Spleen (tissue), 11 donors: ENCODE results near the gene STK24. TPM values are rescaled to one million over a fixed set of nuclear protein-coding genes. Genes with fewer than 3 reads are reported as not detected.
"Not testable (repeated sequence)": the region's sequence is repeated elsewhere in the genome, so short reads cannot be mapped to it uniquely, and the experiment has no call there.

Source experiments
- DNase-seq: peaks from one replicate; pipeline ENCODE4 v3.0.0-alpha.2; 2020
- H3K27ac ChIP-seq, 8 donors: fragments of 200-600 bp; sonication (generic) in 7 of 8; 1 replicate in 4 of 8; 2 replicates in 4 of 8; pipeline versions ENCODE4 v1.5.0 to v1.8.0; 2016 to 2021; ENCODE audit warnings: inconsistent platforms in 4 of 8, mild to moderate bottlenecking in 4 of 8, moderate library complexity in 1 of 8
- H3K27me3 ChIP-seq, 7 donors: fragments of 200-600 bp; sonication (generic) in 6 of 7; replicated peaks in 1 of 7; 1 replicate in 4 of 7; 2 replicates in 3 of 7; pipeline versions ENCODE4 v1.5.0 to v1.8.0; 2016 to 2021; ENCODE audit warnings: inconsistent platforms in 3 of 7, mild to moderate bottlenecking in 1 of 7
- H3K36me3 ChIP-seq, 6 donors: fragments of 200-600 bp; sonication (generic) in 5 of 6; 1 replicate in 4 of 6; 2 replicates in 2 of 6; pipeline versions ENCODE4 v1.5.0 to v1.8.0; 2016 to 2021; ENCODE audit warnings: inconsistent platforms in 2 of 6
- H3K4me1 ChIP-seq, 6 donors: fragments of 200-600 bp; sonication (generic) in 5 of 6; 1 replicate in 3 of 6; 2 replicates in 3 of 6; pipeline versions ENCODE4 v1.5.0 to v1.8.0; 2016 to 2021; ENCODE audit warnings: inconsistent platforms in 3 of 6
- H3K4me3 ChIP-seq, 8 donors: fragments of 200-600 bp; sonication (generic) in 7 of 8; 1 replicate in 4 of 8; 2 replicates in 4 of 8; pipeline versions ENCODE4 v1.5.0 to v1.8.0; 2016 to 2021; ENCODE audit warnings: inconsistent platforms in 4 of 8, mild to moderate bottlenecking in 4 of 8, moderate library complexity in 2 of 8
- H3K9me3 ChIP-seq, 8 donors: fragments of 200-600 bp; sonication (generic) in 7 of 8; 1 replicate in 4 of 8; 2 replicates in 4 of 8; pipeline versions ENCODE4 v1.5.0 to v1.8.0; 2016 to 2021; ENCODE audit warnings: inconsistent platforms in 4 of 8
- CTCF ChIP-seq, 11 experiments: fragments of 200-600 bp in 7 of 11; fragments of 450-650 bp in 4 of 11; sonication (generic) in 4 of 11; IDR thresholded peaks in 8 of 11; conservative IDR thresholded peaks in 3 of 11; 1 replicate in 7 of 11; 2 replicates in 4 of 11; pipeline versions ENCODE4 v1.4.0 to v1.8.0; 2016 to 2021; ENCODE audit warnings: antibody characterized with exemption in 11 of 11, inconsistent platforms in 4 of 11, mild to moderate bottlenecking in 1 of 11
- POLR2A ChIP-seq, 3 donors: fragments of 450-650 bp; IDR thresholded peaks; one replicate each; pipeline ENCODE4 v1.5.1; 2017; ENCODE audit warnings: antibody characterized with exemption in 3 of 3, mild to moderate bottlenecking in 1 of 3
- POLR2AphosphoS5 ChIP-seq, 3 donors: sonication (generic); formaldehyde crosslinking; IDR thresholded peaks; one replicate each; pipeline ENCODE4 v1.5.1; 2017; ENCODE audit warnings: antibody characterized with exemption in 3 of 3
- WGBS, 5 donors: extraction: QIAGEN DNeasy Blood & Tissue Kit in 3 of 5; methylation state at CpG; one replicate each; pipeline versions ENCODE4 v1.1.5 to v1.1.7; 2013 to 2018; 5-methylcytosine and 5-hydroxymethylcytosine counted together
- intact Hi-C: fragments of 100-400 bp; cut with DNase I; formaldehyde crosslinking; loops from one replicate; pipeline ENCODE4 v1.15.0; 2023; ENCODE audit warnings: low total_unique reads
- polyA plus RNA-seq, 3 donors: library from polyadenylated mRNA; stranded (reverse); fragments of 200-250 nt; gene quantifications; one replicate each; pipeline ENCODE4 v1.2.1, GENCODE V29; 2013
- total RNA-seq, 7 donors: library from RNA; depleted of rRNA in 3 of 7; stranded (reverse); fragments of >200 nt in 3 of 7; fragmentation: NEBNext Ultra II Directional in 4 of 7; extraction: Animal tissue kit (Norgen Biotek cat#: 25700) in 4 of 7; gene quantifications; one replicate each; pipeline versions ENCODE4 v1.1.0 to v1.2.1, GENCODE V29; 2016 to 2021
- donor health status: healthy with polysubstance abuse.
- donor health status: DM: no; HTN: no; CAD: no; lungs with moderate emphysema.
- donor health status: DM: no; HTN: no; CAD: no.
- donor health status: Bipolar disorder and iron deficiency.
- donor health status: healthy.
- donor health status: DM: no; HTN: no; CAD: no.
- donor health status: DM: yes; HTN: yes; CAD: no.

The STK24 gene
- total and polyA plus RNA-seq, 10 donors, result 36.5 to 132 (median 94.5) TPM

GRCh38 chr13:98416408-98416807 is 160.5 kb downstream of the STK24 start:
- peaks cover 0 to 13% (median 0%) of the 10 kb centered on the region in 6 donors for H3K36me3 ChIP-seq
- no peak for TF ChIP-seq CTCF (IDR thresholded peaks at IDR 0.05 in 8 of 11, conservative IDR thresholded peaks at IDR 0.05 in 3 of 11)
- no peak for TF ChIP-seq POLR2AphosphoS5 (IDR thresholded peaks at IDR 0.05)
- TF ChIP-seq POLR2A (IDR thresholded peaks at IDR 0.05), result no peak
- H3K27me3 ChIP-seq, result peaks cover 0 to 9% (median 0%) of the 10 kb centered on the region in 7 donors
- no peak overlapping the region for H3K27ac ChIP-seq
- intact Hi-C loops, result no loop called here
- peaks cover 0 to 15% (median 6%) of the 10 kb centered on the region in 6 donors for H3K4me1 ChIP-seq
- DNase-seq, result no peak
- WGBS, 5 donors, result 91 to 100% (median 94%) methylated on average over 4 of the region's 4 CpGs
- H3K4me3 ChIP-seq, result no peak overlapping the region
- peaks cover 0 to 8% (median 0%) of the 10 kb centered on the region in 8 donors for H3K9me3 ChIP-seq

GRCh38 chr13:98415326-98416070 is 161.4 kb downstream of the STK24 start:
- intact Hi-C loops, result no loop called here
- Histone ChIP-seq H3K9me3 (peaks cover 0 to 8% (median 0%) of the 10 kb centered on the region in 8 donors), H3K4me1 (peaks cover 0 to 18% (median 7%) of the 10 kb centered on the region in 6 donors), H3K36me3 (peaks cover 0 to 13% (median 0%) of the 10 kb centered on the region in 6 donors), H3K27ac (no peak overlapping the region), H3K4me3 (no peak overlapping the region), H3K27me3 (peaks cover 0 to 13% (median 0%) of the 10 kb centered on the region in 7 donors)
- no peak for TF ChIP-seq POLR2A (IDR thresholded peaks at IDR 0.05)
- TF ChIP-seq POLR2AphosphoS5 (IDR thresholded peaks at IDR 0.05), result no peak
- TF ChIP-seq CTCF (IDR thresholded peaks at IDR 0.05 in 8 of 11, conservative IDR thresholded peaks at IDR 0.05 in 3 of 11), result no peak
- 92 to 97% (median 93%) methylated on average over 18 of the region's 18 CpGs for WGBS, 5 donors
- no peak for DNase-seq

- Histone ChIP-seq H3K4me3 (no peak overlapping the region), H3K27me3 (peaks cover 0 to 13% (median 0%) of the 10 kb centered on the region in 7 donors), H3K27ac (no peak overlapping the region), H3K36me3 (peaks cover 0 to 11% (median 0%) of the 10 kb centered on the region in 6 donors), H3K4me1 (peaks cover 0 to 18% (median 7%) of the 10 kb centered on the region in 6 donors), H3K9me3 (peaks cover 0 to 8% (median 0%) of the 10 kb centered on the region in 8 donors)
- intact Hi-C loops, result no loop called here
- TF ChIP-seq CTCF (IDR thresholded peaks at IDR 0.05 in 8 of 11, conservative IDR thresholded peaks at IDR 0.05 in 3 of 11) (no peak), POLR2A (IDR thresholded peaks at IDR 0.05) (no peak), POLR2AphosphoS5 (IDR thresholded peaks at IDR 0.05) (no peak)
- no peak for DNase-seq
- WGBS, 5 donors, result 80 to 92% (median 89%) methylated on average over 7 of the region's 7 CpGs
These were observed 163.1 kb downstream of the STK24 start for GRCh38 chr13:98413796-98414195.

DNA sequence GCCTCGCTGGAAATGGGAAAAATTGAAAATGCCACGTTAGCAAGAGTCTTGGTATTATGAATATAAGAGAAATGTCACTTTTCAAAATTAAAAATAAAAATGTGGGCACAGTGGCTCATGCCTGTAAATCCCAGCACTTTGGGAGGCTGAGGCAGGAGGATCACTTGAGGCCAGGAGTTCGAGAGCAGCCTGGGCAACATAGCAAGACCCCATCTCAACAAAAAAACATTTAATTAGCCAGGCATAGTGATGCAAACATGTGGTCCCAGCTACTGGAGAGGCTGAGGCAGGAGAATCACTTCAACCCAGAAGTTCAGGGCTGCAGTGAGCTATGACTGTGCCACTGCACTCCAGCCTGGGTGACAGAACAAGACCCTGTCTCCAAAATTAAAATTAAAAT is 163.6 kb downstream of the STK24 start:
- DNase-seq, H3K27ac ChIP-seq, H3K4me3 ChIP-seq, H3K9me3 ChIP-seq, intact Hi-C loops, H3K36me3 ChIP-seq: not testable (repeated sequence)
- 89 to 96% (median 91%) methylated on average over 3 of the region's 3 CpGs for WGBS, 5 donors
- peaks cover 0 to 18% (median 7%) of the 10 kb centered on the region in 6 donors for H3K4me1 ChIP-seq
- H3K27me3 ChIP-seq, result peaks cover 0 to 13% (median 0%) of the 10 kb centered on the region in 7 donors
